GM12878 (cell line): ENCODE data around the gene PSMC3.

Experiments
- BHLHE40 ChIP-seq, 2 experiments: fragments of 450-650 bp in 1 of 2; IDR thresholded peaks; 2 replicates each; pipeline ENCODE4 v1.6.1; 2011 to 2017; ENCODE audit warnings: low read depth in 2 of 2, borderline replicate concordance in 1 of 2, improper control_type of control experiment in 1 of 2, low read length in 1 of 2, mild to moderate bottlenecking in 1 of 2
- CEBPB ChIP-seq, 2 experiments: fragments of 150-350 bp in 1 of 2; IDR thresholded peaks; 2 replicates each; pipeline ENCODE4 v1.6.1; 2012 to 2014; ENCODE audit warnings: low read depth in 2 of 2, low read length in 2 of 2, borderline replicate concordance in 1 of 2, inconsistent platforms in 1 of 2
- CREB1 ChIP-seq: IDR thresholded peaks from 2 replicates; pipeline ENCODE4 v1.6.1; 2012; ENCODE audit warnings: low read depth, mild to moderate bottlenecking, inconsistent platforms
- MXI1 ChIP-seq: fragments of 150-350 bp; IDR thresholded peaks from 2 replicates; pipeline ENCODE4 v1.6.1; 2011; ENCODE audit warnings: low read depth, mild to moderate bottlenecking, inconsistent platforms, low read length, improper control_type of control experiment
- POLR2A ChIP-seq: IDR thresholded peaks from 2 replicates; pipeline ENCODE4 v1.6.1; 2011; ENCODE audit warnings: low read depth, mild to moderate bottlenecking, low read length
- REST ChIP-seq: IDR thresholded peaks from 2 replicates; pipeline ENCODE4 v1.6.1; 2012; ENCODE audit warnings: mild to moderate bottlenecking, low read depth, low read length
- RFX5 ChIP-seq: IDR thresholded peaks from 2 replicates; pipeline ENCODE4 v1.6.1; 2011; ENCODE audit warnings: low read depth, low read length, improper control_type of control experiment
- SIN3A ChIP-seq: IDR thresholded peaks from 2 replicates; pipeline ENCODE4 v1.6.1; 2012; ENCODE audit warnings: low read depth, low read length, improper control_type of control experiment
- TARDBP ChIP-seq: IDR thresholded peaks from 2 replicates; pipeline ENCODE4 v1.6.1; 2016; ENCODE audit warnings: borderline replicate concordance
- ZZZ3 ChIP-seq: IDR thresholded peaks from 2 replicates; pipeline ENCODE4 v1.6.1; 2011; ENCODE audit warnings: low read depth; ENCODE audit not compliant: control insufficient read depth, insufficient read length
- TF ChIP-seq, protein P1 (sequence below): IDR thresholded peaks from 2 replicates; pipeline ENCODE4 v1.6.1; 2012; ENCODE audit warnings: low read length, inconsistent platforms
- TF ChIP-seq, protein P2 (sequence below): IDR thresholded peaks from 2 replicates; pipeline ENCODE4 v1.6.1; 2011; ENCODE audit warnings: low read depth, low read length, improper control_type of control experiment, borderline replicate concordance
- TF ChIP-seq, protein P3 (sequence below), 3 experiments: IDR thresholded peaks in 2 of 3; conservative IDR thresholded peaks in 1 of 3; 2 replicates each; pipeline ENCODE4 v1.5.1; 2011; ENCODE audit warnings: low read depth in 3 of 3, low read length in 3 of 3, mild to moderate bottlenecking in 3 of 3, control low read depth in 2 of 3, moderate library complexity in 2 of 3, inconsistent platforms in 1 of 3, mixed read lengths in 1 of 3; ENCODE audit not compliant: control insufficient read depth in 2 of 3, insufficient read depth in 1 of 3; ENCODE audit errors: extremely low read depth in 1 of 3

GRCh38 chr11:47414685-47415070 lies 11.6 kb downstream of the PSMC3 start:
- TF ChIP-seq, protein P1, sequence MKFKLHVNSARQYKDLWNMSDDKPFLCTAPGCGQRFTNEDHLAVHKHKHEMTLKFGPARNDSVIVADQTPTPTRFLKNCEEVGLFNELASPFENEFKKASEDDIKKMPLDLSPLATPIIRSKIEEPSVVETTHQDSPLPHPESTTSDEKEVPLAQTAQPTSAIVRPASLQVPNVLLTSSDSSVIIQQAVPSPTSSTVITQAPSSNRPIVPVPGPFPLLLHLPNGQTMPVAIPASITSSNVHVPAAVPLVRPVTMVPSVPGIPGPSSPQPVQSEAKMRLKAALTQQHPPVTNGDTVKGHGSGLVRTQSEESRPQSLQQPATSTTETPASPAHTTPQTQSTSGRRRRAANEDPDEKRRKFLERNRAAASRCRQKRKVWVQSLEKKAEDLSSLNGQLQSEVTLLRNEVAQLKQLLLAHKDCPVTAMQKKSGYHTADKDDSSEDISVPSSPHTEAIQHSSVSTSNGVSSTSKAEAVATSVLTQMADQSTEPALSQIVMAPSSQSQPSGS = no peak
- TF ChIP-seq, protein P2, sequence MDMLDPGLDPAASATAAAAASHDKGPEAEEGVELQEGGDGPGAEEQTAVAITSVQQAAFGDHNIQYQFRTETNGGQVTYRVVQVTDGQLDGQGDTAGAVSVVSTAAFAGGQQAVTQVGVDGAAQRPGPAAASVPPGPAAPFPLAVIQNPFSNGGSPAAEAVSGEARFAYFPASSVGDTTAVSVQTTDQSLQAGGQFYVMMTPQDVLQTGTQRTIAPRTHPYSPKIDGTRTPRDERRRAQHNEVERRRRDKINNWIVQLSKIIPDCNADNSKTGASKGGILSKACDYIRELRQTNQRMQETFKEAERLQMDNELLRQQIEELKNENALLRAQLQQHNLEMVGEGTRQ = no peak
- TF ChIP-seq MXI1 (no peak), POLR2A (0 out of 2 replicates have a peak, but pooled peaks have one; percentile 4), REST (no peak), SIN3A (no peak), BHLHE40 (IDR thresholded peaks at IDR 0.05; ENCODE audit: borderline replicate concordance in 1 of 2, low read depth in 2 of 2, low read length in 1 of 2) (no peak), CEBPB (IDR thresholded peaks at IDR 0.05; ENCODE audit: borderline replicate concordance in 1 of 2, low read depth in 2 of 2, low read length in 2 of 2) (no peak), CREB1 (no peak), TARDBP (no peak), ZZZ3 (no peak), RFX5 (no peak)
- TF ChIP-seq, protein P3, sequence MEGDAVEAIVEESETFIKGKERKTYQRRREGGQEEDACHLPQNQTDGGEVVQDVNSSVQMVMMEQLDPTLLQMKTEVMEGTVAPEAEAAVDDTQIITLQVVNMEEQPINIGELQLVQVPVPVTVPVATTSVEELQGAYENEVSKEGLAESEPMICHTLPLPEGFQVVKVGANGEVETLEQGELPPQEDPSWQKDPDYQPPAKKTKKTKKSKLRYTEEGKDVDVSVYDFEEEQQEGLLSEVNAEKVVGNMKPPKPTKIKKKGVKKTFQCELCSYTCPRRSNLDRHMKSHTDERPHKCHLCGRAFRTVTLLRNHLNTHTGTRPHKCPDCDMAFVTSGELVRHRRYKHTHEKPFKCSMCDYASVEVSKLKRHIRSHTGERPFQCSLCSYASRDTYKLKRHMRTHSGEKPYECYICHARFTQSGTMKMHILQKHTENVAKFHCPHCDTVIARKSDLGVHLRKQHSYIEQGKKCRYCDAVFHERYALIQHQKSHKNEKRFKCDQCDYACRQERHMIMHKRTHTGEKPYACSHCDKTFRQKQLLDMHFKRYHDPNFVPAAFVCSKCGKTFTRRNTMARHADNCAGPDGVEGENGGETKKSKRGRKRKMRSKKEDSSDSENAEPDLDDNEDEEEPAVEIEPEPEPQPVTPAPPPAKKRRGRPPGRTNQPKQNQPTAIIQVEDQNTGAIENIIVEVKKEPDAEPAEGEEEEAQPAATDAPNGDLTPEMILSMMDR (IDR thresholded peaks at IDR 0.05 in 2 of 3, conservative IDR thresholded peaks at IDR 0.05 in 1 of 3; ENCODE audit: control insufficient read depth in 2 of 3, extremely low read depth in 1 of 3, insufficient read depth in 1 of 3, low read depth in 3 of 3, low read length in 3 of 3) = no peak
